MCF 10A (cell line): ENCODE measurements around the gene FAM120AOS. TPM values are rescaled to one million over a fixed set of nuclear protein-coding genes. Genes with fewer than 3 reads are reported as not detected.

Experiments used
- BruUV-seq: library from RNA; stranded (reverse); fragments of 400-500 nt; replicated peaks from 2 replicates; lab custom pipeline; 2021; lab: Mats Ljungman, UMichigan
- CTCF ChIA-PET: fragments of 300-600 bp; sonication (Branson Sonifier 250); formaldehyde crosslinking; extraction: SDS; loops from one replicate; lab custom pipeline; 2021; ENCODE audit warnings: antibody characterized with exemption, inconsistent platforms; lab: Yijun Ruan, JAX
- POLR2A ChIA-PET: fragments of 300-600, 350-650 bp; sonication (Branson Sonifier 250); formaldehyde crosslinking; extraction: SDS; loops from one replicate; lab custom pipeline; 2020; ENCODE audit warnings: antibody characterized with exemption, inconsistent platforms; lab: Yijun Ruan, JAX
- DNase-seq: peaks from one replicate; pipeline ENCODE4 v3.0.0-alpha.2; 2018; ENCODE audit not compliant: unreplicated experiment
- H3K27ac Mint-ChIP-seq: one replicate; pipeline ENCODE4 v1.8.0; 2022; ENCODE audit warnings: mild to moderate bottlenecking, low read depth, mixed read lengths; ENCODE audit not compliant: unreplicated experiment
- H3K27me3 Mint-ChIP-seq: one replicate; pipeline ENCODE4 v1.8.0; 2022; ENCODE audit warnings: mixed read lengths; ENCODE audit not compliant: insufficient read depth, unreplicated experiment
- H3K36me3 Mint-ChIP-seq: one replicate; pipeline ENCODE4 v1.8.0; 2022; ENCODE audit warnings: mild to moderate bottlenecking, moderate library complexity, mixed read lengths; ENCODE audit not compliant: insufficient read depth, unreplicated experiment
- H3K4me1 Mint-ChIP-seq: one replicate; pipeline ENCODE4 v1.8.0; 2022; ENCODE audit warnings: mixed read lengths; ENCODE audit not compliant: insufficient read depth, unreplicated experiment
- H3K4me3 Mint-ChIP-seq: one replicate; pipeline ENCODE4 v1.8.0; 2022; ENCODE audit warnings: mild to moderate bottlenecking, moderate library complexity, mixed read lengths; ENCODE audit not compliant: unreplicated experiment
- H3K9me3 Mint-ChIP-seq: one replicate; pipeline ENCODE4 v1.8.0; 2022; ENCODE audit warnings: mixed read lengths; ENCODE audit not compliant: unreplicated experiment
- intact Hi-C: fragments of 100-400 bp; cut with micrococcal nuclease; formaldehyde crosslinking; loops from 2 replicates; pipeline ENCODE4 v1.14.1; 2022
- total RNA-seq: library from RNA; stranded (reverse); gene quantifications from 2 replicates; pipeline ENCODE4 v1.2.3, GENCODE V29; 2022
- TF ChIP-seq, protein P1 (sequence below): fragments of 200-600 bp; IDR thresholded peaks from one replicate; pipeline ENCODE4 v1.8.0; 2022; ENCODE audit warnings: antibody characterized with exemption, mild to moderate bottlenecking; ENCODE audit not compliant: unreplicated experiment

The FAM120AOS gene
- total RNA-seq, 1 experiment from 2014 or later: 50.1 TPM

DNA sequence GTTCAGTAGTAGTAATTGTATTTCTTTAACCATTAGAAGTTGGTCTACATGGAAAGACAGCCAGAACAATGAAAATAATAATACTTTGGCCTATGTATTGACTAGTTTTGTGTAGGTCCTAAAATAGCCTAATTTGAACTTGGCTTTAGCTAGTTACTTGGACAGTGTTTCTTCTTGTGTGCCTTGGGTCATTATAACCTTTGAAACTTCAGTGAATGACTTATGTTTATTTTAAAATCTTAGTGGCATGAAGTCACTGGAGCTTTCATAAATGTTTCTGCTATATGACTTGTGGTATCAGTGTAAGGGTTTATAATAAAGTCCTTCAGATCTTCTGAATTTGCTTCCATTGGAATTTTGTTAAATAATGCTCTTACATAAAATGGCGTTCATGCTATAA, 2.6 kb upstream of the FAM120AOS start:
- Mint-ChIP-seq H3K9me3 (no peaks in the 10 kb centered on the region), H3K4me1 (peaks cover 52% of the 10 kb centered on the region), H3K27me3 (no peaks in the 10 kb centered on the region), H3K4me3 (no peak overlapping the region), H3K27ac (no peak overlapping the region), H3K36me3 (peaks cover 17% of the 10 kb centered on the region)
- DNase-seq: no peak
- no TSS peak for BruUV-seq
- intact Hi-C loops: no loop called here
- TF ChIP-seq, protein P1, sequence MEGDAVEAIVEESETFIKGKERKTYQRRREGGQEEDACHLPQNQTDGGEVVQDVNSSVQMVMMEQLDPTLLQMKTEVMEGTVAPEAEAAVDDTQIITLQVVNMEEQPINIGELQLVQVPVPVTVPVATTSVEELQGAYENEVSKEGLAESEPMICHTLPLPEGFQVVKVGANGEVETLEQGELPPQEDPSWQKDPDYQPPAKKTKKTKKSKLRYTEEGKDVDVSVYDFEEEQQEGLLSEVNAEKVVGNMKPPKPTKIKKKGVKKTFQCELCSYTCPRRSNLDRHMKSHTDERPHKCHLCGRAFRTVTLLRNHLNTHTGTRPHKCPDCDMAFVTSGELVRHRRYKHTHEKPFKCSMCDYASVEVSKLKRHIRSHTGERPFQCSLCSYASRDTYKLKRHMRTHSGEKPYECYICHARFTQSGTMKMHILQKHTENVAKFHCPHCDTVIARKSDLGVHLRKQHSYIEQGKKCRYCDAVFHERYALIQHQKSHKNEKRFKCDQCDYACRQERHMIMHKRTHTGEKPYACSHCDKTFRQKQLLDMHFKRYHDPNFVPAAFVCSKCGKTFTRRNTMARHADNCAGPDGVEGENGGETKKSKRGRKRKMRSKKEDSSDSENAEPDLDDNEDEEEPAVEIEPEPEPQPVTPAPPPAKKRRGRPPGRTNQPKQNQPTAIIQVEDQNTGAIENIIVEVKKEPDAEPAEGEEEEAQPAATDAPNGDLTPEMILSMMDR: no peak
- CTCF ChIA-PET: no interaction called here
- POLR2A ChIA-PET: interaction anchor here (0.7 to 0.9 kb wide), 2 partner anchors 12 to 15 kb away, joined by 3 to 4 read pairs; no protein-coding TSS in a partner anchor

GRCh38 chr9:93452710-93453046, 703 bp downstream of the FAM120AOS start:
- no TSS peak for BruUV-seq
- intact Hi-C loops: loop anchor here (1.0 to 5.0 kb wide), 3 partner anchors 52 to 114 kb away; no protein-coding TSS in a partner anchor
- H3K27me3 Mint-ChIP-seq: no peaks in the 10 kb centered on the region
- H3K27ac Mint-ChIP-seq: peak overlapping the region; percentile 93
- H3K36me3 Mint-ChIP-seq: peaks cover 41% of the 10 kb centered on the region
- peak; percentile 36 for DNase-seq
- POLR2A ChIA-PET: interaction anchor here (0.7 to 5.3 kb wide), 18 partner anchors 12 to 1415 kb away, joined by 3 to 93 read pairs (median 6); partner anchors contain the start of genes CARD19 and NINJ1
- H3K4me1 Mint-ChIP-seq: peaks cover 30% of the 10 kb centered on the region
- CTCF ChIA-PET: interaction anchor here (2.0 kb wide), 1 partner anchor 113 kb away, joined by 16 read pairs; no protein-coding TSS in a partner anchor
- TF ChIP-seq, protein P1: no peak
- peak overlapping the region; percentile 86 for H3K4me3 Mint-ChIP-seq
- no peaks in the 10 kb centered on the region for H3K9me3 Mint-ChIP-seq

GRCh38 chr9:93451849-93452709, 1.3 kb downstream of the FAM120AOS start:
- ChIA-PET CTCF (interaction anchor here (0.6 to 1.1 kb wide), 4 partner anchors 19 to 345 kb away, joined by 3 to 6 read pairs (median 3); no protein-coding TSS in a partner anchor), POLR2A (interaction anchor here (1.0 to 5.3 kb wide), 15 partner anchors 8 to 716 kb away, joined by 3 to 93 read pairs (median 5); partner anchors contain the start of genes CARD19 and NINJ1)
- Mint-ChIP-seq H3K27me3 (no peaks in the 10 kb centered on the region), H3K4me3 (peak overlapping the region; percentile 86), H3K36me3 (peaks cover 46% of the 10 kb centered on the region), H3K9me3 (no peaks in the 10 kb centered on the region), H3K4me1 (peaks cover 24% of the 10 kb centered on the region), H3K27ac (peak overlapping the region; percentile 93)
- intact Hi-C loops: loop anchor here (2.0 to 5.0 kb wide), 2 partner anchors 53 to 70 kb away; no protein-coding TSS in a partner anchor
- no TSS peak for BruUV-seq
- TF ChIP-seq, protein P1: no peak
- DNase-seq: peak; percentile 52
